22Rv1 (cell line): ENCODE results near the gene CLECL1.

ENCODE experiments used
- CTCF ChIP-seq: fragments of 450-650 bp; IDR thresholded peaks from 2 replicates; pipeline ENCODE4 v1.5.1; 2017; ENCODE audit warnings: mild to moderate bottlenecking
- ZFX ChIP-seq: fragments of 450-650 bp; IDR thresholded peaks from 2 replicates; pipeline ENCODE4 v1.6.1; 2017; ENCODE audit warnings: antibody characterized with exemption, borderline replicate concordance

GRCh38 chr12:9674226-9674590 is 58.7 kb downstream of the CLECL1 start:
- TF ChIP-seq CTCF (no peak), ZFX (no peak)
